Natural killer cell (primary cell): Measurements from ENCODE around the gene FGB. TPM values are rescaled to one million over a fixed set of nuclear protein-coding genes. Genes with fewer than 3 reads are reported as not detected.

Experiments used
- ATAC-seq, 3 donors: fragments of 150-1000 bp in 2 of 3; fragments of 200-7000 bp in 1 of 3; cut with Tn5 transposase; 1 replicate in 1 of 3; 2 replicates in 2 of 3; pipeline ENCODE4 v1.10.0; 2021; ENCODE audit warnings: mild to moderate bottlenecking in 2 of 3, moderate library complexity in 2 of 3
- DNase-seq, 2 donors: peaks; one replicate each; pipeline versions ENCODE4 v3.0.0 to v3.0.0-alpha.2; 2013 to 2021; ENCODE audit warnings: mixed read lengths in 1 of 2
- H3K27ac ChIP-seq: one replicate; pipeline ENCODE4 v1.5.1; 2013; ENCODE audit warnings: mild to moderate bottlenecking, low read length
- H3K27me3 ChIP-seq: one replicate; pipeline ENCODE4 v1.6.1; 2013; ENCODE audit warnings: low read length; ENCODE audit not compliant: control insufficient read depth, insufficient read depth
- H3K36me3 ChIP-seq: one replicate; pipeline ENCODE4 v1.6.1; 2013; ENCODE audit warnings: low read length; ENCODE audit not compliant: control insufficient read depth, insufficient read depth
- H3K4me1 ChIP-seq: one replicate; pipeline ENCODE4 v1.6.1; 2013; ENCODE audit warnings: low read length; ENCODE audit not compliant: control insufficient read depth, insufficient read depth
- H3K4me3 ChIP-seq: one replicate; pipeline ENCODE4 v1.5.1; 2013; ENCODE audit warnings: low read length
- H3K9me3 ChIP-seq: one replicate; pipeline ENCODE4 v1.6.1; 2013; ENCODE audit warnings: low read length; ENCODE audit not compliant: control insufficient read depth, insufficient read depth
- H3K27ac Mint-ChIP-seq, 2 donors: one replicate each; pipeline ENCODE4 v1.8.0; 2022; ENCODE audit warnings: mild to moderate bottlenecking in 2 of 2, mixed read lengths in 2 of 2, moderate library complexity in 1 of 2
- H3K27me3 Mint-ChIP-seq, 2 donors: one replicate each; pipeline ENCODE4 v1.8.0; 2022; ENCODE audit warnings: low read depth in 2 of 2, mixed read lengths in 2 of 2
- H3K36me3 Mint-ChIP-seq: one replicate; pipeline ENCODE4 v1.8.0; 2022; ENCODE audit warnings: mixed read lengths
- H3K4me1 Mint-ChIP-seq, 2 donors: one replicate each; pipeline ENCODE4 v1.8.0; 2022; ENCODE audit warnings: mixed read lengths in 2 of 2
- H3K4me3 Mint-ChIP-seq: one replicate; pipeline ENCODE4 v1.8.0; 2022; ENCODE audit warnings: mild to moderate bottlenecking, moderate library complexity, mixed read lengths
- H3K9me3 Mint-ChIP-seq, 2 donors: one replicate each; pipeline ENCODE4 v1.8.0; 2022; ENCODE audit warnings: mixed read lengths in 2 of 2
- WGBS: methylation state at CpG from one replicate; pipeline ENCODE4 v1.1.7; 2013; ENCODE audit warnings: missing lambda C conversion rate; ENCODE audit not compliant: insufficient coverage; 5-methylcytosine and 5-hydroxymethylcytosine counted together
- intact Hi-C: fragments of 100-400 bp; cut with micrococcal nuclease; formaldehyde crosslinking; loops from one replicate; pipeline ENCODE4 v1.14.2; 2022
- total RNA-seq, 4 donors: library from RNA; stranded (reverse); fragments of 120-200 nt in 1 of 4; gene quantifications; one replicate each; pipeline versions ENCODE4 v1.2.3 to v1.2.4, GENCODE V29; 2013 to 2022
- TF ChIP-seq, protein P1 (sequence below): fragments of 200-600 bp; IDR thresholded peaks from one replicate; pipeline ENCODE4 v1.8.0; 2022; ENCODE audit warnings: antibody characterized with exemption

The FGB gene
- total RNA-seq, result not detected
- not detected for total RNA-seq (2013)

GRCh38 chr4:154562697-154563254, at the start of gene FGB:
TSS of gene FGB (plus strand) at chr4:154563011. CDS start at chr4:154563019, 8 bp downstream.
- WGBS, result no CpG with 5 or more reads among the region's 2 CpGs
- no peaks in the 10 kb centered on the region for H3K4me1 ChIP-seq
- TF ChIP-seq, protein P1, sequence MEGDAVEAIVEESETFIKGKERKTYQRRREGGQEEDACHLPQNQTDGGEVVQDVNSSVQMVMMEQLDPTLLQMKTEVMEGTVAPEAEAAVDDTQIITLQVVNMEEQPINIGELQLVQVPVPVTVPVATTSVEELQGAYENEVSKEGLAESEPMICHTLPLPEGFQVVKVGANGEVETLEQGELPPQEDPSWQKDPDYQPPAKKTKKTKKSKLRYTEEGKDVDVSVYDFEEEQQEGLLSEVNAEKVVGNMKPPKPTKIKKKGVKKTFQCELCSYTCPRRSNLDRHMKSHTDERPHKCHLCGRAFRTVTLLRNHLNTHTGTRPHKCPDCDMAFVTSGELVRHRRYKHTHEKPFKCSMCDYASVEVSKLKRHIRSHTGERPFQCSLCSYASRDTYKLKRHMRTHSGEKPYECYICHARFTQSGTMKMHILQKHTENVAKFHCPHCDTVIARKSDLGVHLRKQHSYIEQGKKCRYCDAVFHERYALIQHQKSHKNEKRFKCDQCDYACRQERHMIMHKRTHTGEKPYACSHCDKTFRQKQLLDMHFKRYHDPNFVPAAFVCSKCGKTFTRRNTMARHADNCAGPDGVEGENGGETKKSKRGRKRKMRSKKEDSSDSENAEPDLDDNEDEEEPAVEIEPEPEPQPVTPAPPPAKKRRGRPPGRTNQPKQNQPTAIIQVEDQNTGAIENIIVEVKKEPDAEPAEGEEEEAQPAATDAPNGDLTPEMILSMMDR, result no peak
- no peak within 1 kb of the TSS for H3K27ac ChIP-seq
- no peaks in the 10 kb centered on the region for H3K9me3 Mint-ChIP-seq
- H3K27me3 Mint-ChIP-seq, result peaks cover 3 to 17% of the 10 kb centered on the region in 2 donors
- no peak within 1 kb of the TSS for H3K4me3 Mint-ChIP-seq
- no peaks in the 10 kb centered on the region for H3K36me3 Mint-ChIP-seq
- ATAC-seq (no peak), DNase-seq (no peak)
- intact Hi-C loops, result no loop called here
- no peak within 1 kb of the TSS for H3K27ac Mint-ChIP-seq
- no peaks in the 10 kb centered on the region for H3K36me3 ChIP-seq
- H3K4me1 Mint-ChIP-seq, result no peaks in the 10 kb centered on the region
- H3K9me3 ChIP-seq, result no peaks in the 10 kb centered on the region
- H3K4me3 ChIP-seq, result no peak within 1 kb of the TSS
- peaks cover 2% of the 10 kb centered on the region for H3K27me3 ChIP-seq

GRCh38 chr4:154516318-154517029, 46.3 kb upstream of the FGB start:
- no peaks in the 10 kb centered on the region for H3K4me1 Mint-ChIP-seq
- TF ChIP-seq, protein P1, result no peak
- H3K4me1 ChIP-seq, result no peaks in the 10 kb centered on the region
- WGBS, result no CpG with 5 or more reads among the region's 1 CpG
- DNase-seq (no peak), ATAC-seq (no peak)
- intact Hi-C loops, result no loop called here
- H3K9me3 ChIP-seq, result no peaks in the 10 kb centered on the region
- no peaks in the 10 kb centered on the region for H3K36me3 Mint-ChIP-seq
- peaks cover 5% of the 10 kb centered on the region for H3K27me3 ChIP-seq
- H3K27ac Mint-ChIP-seq, result no peak overlapping the region
- peaks cover 13 to 46% of the 10 kb centered on the region in 2 donors for H3K27me3 Mint-ChIP-seq
- H3K36me3 ChIP-seq, result no peaks in the 10 kb centered on the region
- no peak overlapping the region for H3K27ac ChIP-seq
- no peak overlapping the region for H3K4me3 Mint-ChIP-seq
- H3K9me3 Mint-ChIP-seq, result no peaks in the 10 kb centered on the region
- H3K4me3 ChIP-seq, result no peak overlapping the region

- Histone ChIP-seq H3K4me3 (no peak overlapping the region), H3K4me1 (no peaks in the 10 kb centered on the region), H3K36me3 (no peaks in the 10 kb centered on the region), H3K9me3 (no peaks in the 10 kb centered on the region), H3K27ac (no peak overlapping the region), H3K27me3 (no peaks in the 10 kb centered on the region)
- 94% methylated on average over 4 of the region's 4 CpGs for WGBS
- Mint-ChIP-seq H3K36me3 (no peaks in the 10 kb centered on the region), H3K4me1 (no peaks in the 10 kb centered on the region), H3K27ac (no peak overlapping the region), H3K27me3 (peaks cover 13 to 57% of the 10 kb centered on the region in 2 donors), H3K4me3 (no peak overlapping the region), H3K9me3 (no peaks in the 10 kb centered on the region)
- ATAC-seq (no peak), DNase-seq (no peak)
- intact Hi-C loops, result no loop called here
- TF ChIP-seq, protein P1, result no peak
Measured at GRCh38 chr4:154517591-154517990, 45.2 kb upstream of the FGB start.

GRCh38 chr4:154519214-154519613, 43.6 kb upstream of the FGB start:
- TF ChIP-seq, protein P1, result no peak
- H3K27me3 Mint-ChIP-seq, result peaks cover 9 to 56% of the 10 kb centered on the region in 2 donors
- ATAC-seq, result no peak

More at GRCh38 chr4:154519214-154519613, 43.6 kb upstream of the FGB start:
- WGBS, result 81% methylated on average over 4 of the region's 4 CpGs
- Histone ChIP-seq H3K36me3 (no peaks in the 10 kb centered on the region), H3K9me3 (no peaks in the 10 kb centered on the region), H3K4me1 (no peaks in the 10 kb centered on the region), H3K27me3 (no peaks in the 10 kb centered on the region), H3K27ac (no peak overlapping the region), H3K4me3 (no peak overlapping the region)
- intact Hi-C loops, result no loop called here
- Mint-ChIP-seq H3K27ac (no peak overlapping the region), H3K36me3 (no peaks in the 10 kb centered on the region), H3K9me3 (no peaks in the 10 kb centered on the region), H3K4me1 (no peaks in the 10 kb centered on the region), H3K4me3 (no peak overlapping the region)
- no peak for DNase-seq
